ENCODE results near the gene GYS2.

GYS2 gene

DNA sequence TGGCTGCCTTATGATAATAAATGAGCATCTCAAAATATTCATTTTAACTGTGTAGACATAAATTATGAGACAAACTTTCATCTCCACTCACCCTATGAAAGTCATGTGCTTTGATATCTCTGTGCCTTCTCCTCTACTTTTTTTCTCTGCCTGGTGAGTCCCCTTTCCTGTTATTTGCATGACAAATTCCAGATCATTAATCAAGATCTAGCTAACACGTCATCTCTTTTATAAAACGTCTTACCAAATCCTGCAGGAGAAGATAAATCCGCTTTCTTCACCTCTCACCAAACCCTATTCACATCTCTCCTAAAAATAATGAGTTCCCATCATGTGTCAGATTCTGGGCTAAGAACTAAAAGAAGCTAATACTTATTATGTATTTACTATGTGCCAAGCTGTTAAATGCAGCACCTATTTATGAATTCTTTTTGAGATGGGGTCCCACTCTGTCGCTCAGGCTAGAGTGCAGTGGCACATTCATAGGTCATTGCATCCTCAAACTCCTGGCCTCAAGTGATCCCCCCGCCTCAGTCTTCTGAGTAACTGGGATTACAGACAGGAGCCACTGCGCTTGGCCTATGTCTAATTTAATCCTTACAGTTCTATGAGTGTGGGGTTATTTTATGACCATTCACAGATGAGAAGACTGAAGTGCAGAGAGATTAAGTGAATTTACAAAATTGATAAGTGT, 51.9 kb downstream of the GYS2 start:
- DNase-seq: no peak

DNA sequence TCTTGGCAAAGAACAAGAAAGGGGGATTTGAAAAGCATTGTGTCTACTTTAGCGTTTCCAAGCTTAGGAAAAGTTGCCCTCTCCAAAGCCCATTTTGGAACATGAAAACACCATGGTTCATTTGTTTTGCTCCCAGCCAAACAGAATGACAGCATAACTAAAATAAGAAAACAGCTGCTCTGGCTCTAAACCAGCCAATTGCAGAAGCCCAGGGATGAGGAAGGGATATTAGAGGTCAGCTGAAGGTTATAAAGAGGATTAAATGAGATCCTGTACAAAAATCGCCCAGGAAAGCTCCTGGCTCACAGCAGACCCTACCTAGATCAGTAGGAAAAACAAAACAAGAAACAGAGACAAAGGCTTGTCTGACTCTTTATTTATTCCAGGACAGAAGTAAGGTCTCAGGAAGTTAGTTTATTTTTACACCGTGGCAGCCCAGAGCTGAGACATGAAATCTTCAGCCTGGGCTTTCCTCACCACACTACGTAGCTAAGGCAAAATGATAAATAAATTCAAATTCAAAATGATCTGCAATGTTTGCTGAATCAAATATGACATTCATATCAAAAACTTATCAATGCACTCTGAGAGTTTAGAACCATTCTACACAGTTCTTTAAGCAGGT, 52.7 kb downstream of the GYS2 start:
- no peak for DNase-seq

DNA sequence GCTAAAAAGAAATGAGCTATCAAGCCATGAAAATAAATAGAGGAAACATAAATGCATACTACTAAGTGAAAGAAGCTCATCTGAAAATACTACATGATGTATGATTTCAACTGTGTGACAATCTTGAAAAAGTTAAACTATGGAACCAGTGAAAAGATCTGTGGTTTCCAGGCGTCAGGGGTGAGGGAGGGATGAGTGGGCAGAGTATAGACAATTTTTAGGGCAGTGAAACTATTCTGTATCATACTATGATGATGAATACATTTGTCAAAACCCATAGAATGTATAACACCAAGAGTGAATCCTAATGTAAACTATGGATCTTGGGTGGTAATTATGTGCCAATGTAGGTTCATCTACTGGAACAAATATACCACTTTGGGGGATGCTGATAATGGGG, 57.2 kb downstream of the GYS2 start:
- no peak for DNase-seq

- no peak for DNase-seq
These were observed 57.9 kb downstream of the GYS2 start for GRCh38 chr12:21546716-21547115.

GRCh38 chr12:21545557-21545956, 59.1 kb downstream of the GYS2 start:
- DNase-seq: no peak

GRCh38 chr12:21543151-21543550, 61.5 kb downstream of the GYS2 start:
- no peak for DNase-seq

DNA sequence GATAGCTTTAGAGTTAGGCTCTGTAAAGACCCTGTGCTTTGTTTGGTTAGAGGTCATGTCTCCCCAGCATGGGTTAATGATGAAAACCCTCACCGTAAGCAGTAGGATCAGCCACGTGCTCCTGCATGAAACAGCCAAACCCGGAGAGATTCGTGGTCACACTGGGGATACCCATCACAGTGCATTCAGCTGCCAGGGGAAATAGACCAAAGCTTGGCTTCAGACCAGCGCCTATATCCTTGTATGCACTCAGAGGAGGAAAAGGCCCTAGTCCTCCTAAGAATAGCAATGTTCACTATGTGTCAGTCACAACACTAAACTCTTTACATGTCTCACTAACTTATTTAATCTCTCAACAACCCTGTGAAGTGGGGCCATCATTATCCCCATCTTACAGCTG, 62.2 kb downstream of the GYS2 start:
- no peak for DNase-seq

DNA sequence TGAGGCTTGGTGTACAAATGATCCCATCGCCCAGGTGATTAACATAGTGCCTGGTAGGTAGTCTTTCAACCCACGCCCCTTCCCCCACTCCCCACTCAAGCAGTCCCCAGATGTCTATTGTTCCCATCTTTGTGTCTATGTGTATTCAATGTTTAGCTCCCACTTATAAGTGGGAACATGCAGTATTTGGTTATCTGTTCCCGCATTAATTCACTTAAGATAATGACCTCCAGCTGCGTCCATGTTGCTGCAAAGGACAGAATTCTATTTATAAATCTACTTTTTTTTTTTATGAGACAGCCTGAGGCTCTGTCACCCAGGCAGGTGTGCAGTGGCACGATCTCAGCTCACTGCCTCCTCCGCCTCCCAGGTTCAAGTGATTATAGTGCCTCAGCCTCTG, 62.9 kb downstream of the GYS2 start:
- DNase-seq: no peak

- DNase-seq: no peak
These were observed 64.8 kb downstream of the GYS2 start for GRCh38 chr12:21539797-21540196.

DNA sequence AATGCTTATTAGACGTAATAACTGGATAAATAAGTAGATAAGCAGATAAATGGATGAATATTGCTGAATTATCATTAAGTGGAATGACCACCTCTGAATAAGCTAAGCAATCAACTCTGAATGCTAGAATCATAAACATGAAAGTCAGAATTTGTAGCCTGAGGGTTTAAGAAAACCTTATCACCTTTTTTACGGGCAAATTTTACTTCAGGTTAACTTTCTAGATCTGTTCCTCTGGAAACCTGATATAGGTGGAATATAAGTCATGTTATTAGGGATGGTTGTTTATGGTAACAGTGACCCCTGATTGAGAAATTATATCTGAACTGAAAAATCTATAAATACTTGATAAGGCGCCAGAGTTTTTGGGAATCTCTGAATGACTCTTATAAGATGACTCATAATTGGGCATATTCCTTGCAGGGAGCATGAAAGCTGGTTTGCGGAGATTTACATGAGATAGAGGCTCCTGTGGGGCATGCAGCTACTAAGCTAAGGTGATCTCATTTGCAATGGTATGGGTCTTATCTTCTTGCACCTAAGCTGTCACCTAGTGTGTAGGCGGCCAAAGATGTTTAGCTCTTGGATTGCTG, 66.5 kb downstream of the GYS2 start:
- no peak for DNase-seq

- no peak for DNase-seq
These were observed 75.2 kb downstream of the GYS2 start for GRCh38 chr12:21529456-21529855.

- DNase-seq: no peak
These were observed 75.7 kb downstream of the GYS2 start for GRCh38 chr12:21528953-21529352.

DNA sequence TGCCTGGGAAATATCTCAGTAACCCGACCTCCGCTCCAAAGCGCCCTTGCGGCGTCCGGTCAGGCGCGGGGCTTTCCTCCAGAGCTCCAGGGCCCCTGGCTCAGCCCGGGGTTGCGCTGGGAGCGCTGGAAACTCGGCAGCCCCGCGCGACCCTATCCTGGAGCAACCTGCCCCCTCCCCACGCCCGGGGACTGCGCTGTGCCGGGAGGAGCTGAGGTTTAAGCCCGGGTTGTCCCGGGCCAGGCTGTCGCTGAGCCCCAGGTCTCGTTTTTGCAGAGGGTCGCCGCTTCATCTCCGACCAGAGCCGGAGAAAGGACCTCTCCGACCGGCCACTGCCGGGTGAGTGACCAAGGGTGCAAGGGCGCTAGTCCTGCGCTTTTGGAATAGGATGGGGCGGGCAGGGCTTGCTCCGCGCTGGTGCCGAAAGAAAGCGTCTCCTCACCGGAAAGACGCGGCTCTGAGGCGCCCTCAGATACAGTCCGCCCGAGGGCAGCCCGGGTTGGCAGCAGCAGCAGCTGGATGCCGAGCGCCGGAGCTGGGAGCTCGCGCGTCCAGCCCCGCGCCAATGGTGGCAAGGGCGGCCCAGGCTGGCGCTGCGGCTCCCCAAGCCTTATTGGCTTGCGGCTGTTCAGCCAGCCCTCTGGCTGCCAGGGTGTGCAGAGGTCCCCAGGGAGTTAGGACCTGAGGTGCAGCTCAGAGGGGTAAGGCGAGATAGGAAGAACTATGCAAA, 77.0 kb downstream of the GYS2 start:
- no peak for DNase-seq

DNA sequence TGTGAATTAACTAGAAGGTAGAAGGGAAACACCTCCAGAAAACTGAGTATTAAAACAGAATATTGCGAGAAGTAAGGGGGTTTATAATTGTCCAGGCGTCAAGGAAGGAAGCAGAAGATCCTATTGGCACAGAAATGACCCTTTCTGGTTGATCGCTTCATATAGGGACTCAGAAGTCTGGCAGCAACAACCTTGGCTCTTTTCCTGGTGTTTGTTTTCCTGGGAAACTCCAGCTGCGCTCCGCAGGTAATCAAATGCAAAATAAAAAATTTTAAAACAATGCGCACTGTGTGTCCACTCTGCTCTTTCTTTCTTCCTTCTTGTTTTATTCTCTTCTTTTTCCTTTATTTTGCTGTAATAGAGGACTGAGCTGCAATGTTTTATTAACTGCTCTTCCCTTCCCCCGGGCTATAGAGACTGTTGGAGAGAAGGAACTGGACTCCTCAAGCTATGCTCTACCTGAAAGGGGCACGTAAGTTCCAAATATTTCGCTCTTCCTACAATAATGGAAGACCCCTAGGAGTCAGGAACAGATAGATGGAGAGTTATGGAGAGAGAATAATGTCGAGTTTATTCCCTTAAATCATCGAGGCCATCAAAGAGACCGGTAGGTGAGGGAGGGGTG, 77.8 kb downstream of the GYS2 start:
- no peak for DNase-seq

DNA sequence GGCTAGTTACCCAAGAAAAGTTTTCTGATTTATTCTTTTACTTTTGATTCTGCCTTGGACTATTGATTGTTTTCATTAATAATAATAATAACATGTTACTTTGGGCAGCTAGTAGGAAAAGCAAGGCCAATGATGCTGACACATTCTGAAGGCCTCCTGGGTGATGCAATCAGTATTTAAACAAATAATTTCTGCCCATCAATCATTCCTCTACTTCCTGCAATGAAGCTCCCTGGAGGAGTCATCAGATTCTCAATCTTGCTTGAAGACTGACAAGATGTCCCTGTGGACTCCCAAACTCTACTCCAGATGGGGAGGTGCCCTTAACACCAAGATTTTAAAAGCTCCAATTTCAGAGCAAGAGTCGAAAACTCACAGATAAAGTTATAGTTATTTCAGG, 78.6 kb downstream of the GYS2 start, which contains the start of gene SPX:
TSS of gene SPX (plus strand) at position 244 of the 400 bp plus-strand sequence. CDS start 177 bp downstream, outside the sequence.
- DNase-seq: no peak

- DNase-seq: no peak
These were observed 81.5 kb downstream of the GYS2 start for GRCh38 chr12:21523148-21523547.

- DNase-seq: no peak
These were observed 83.1 kb downstream of the GYS2 start for GRCh38 chr12:21521541-21521940.

GRCh38 chr12:21518451-21518850, 86.2 kb downstream of the GYS2 start:
- DNase-seq: no peak

DNA sequence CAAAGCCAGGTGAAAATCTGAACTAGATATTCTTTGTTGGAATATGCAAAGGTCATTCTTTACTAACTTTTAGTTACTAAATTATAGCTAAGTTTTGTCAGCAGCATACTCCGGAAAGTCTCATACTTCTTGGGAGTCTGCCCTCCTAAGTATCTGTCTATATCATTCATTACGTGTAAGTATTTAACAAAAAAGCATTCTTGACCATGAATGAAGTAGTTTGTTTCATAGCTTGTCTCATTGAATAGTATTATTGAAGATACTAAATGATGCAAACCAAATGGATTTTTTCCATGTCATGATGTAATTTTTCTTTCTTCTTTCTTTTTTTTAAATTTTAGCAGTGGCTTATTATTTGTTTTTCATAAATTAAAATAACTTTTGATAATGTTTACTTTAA, 88.4 kb downstream of the GYS2 start:
- DNase-seq: no peak

GRCh38 chr12:21509768-21510167, 94.9 kb downstream of the GYS2 start:
- DNase-seq: no peak

GRCh38 chr12:21507849-21508248, 96.8 kb downstream of the GYS2 start:
- DNase-seq: no peak

DNA sequence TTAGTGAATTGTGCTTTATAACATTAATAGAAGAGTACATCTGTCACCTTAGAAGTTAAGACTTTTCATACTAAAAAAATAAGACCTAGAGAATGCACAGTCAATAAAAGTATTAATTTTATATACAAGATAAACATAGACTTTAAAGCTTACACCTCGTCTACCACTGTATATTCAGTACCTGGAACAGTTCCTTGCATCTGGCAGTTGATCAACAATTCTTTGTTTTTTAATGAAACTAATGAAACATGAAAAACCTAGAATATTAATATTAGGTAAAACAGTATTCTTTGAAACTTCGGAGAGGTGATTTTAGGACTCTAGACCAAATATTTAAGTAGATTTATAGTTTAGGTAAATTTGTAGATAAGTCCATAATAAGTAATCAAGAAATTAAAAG, 98.8 kb downstream of the GYS2 start:
- no peak for DNase-seq

DNA sequence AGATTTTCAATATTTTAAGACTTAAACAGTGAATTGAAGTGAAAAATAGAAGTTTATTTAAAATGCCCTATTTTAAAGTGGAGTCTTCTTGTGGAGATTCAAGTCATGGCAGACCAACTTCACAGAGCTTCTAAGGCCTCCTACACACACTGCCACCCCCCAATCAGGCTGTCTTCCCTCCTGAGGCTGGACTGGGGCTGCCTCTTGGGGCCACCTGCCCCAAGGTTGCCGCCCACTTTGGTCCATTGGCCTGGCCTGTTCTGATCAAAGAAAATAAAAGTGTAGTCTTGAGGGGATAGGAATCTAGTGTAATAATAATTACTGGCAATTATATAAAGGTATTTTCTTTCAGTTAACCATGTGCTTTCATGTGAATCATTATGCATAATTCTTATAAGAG, 101.8 kb downstream of the GYS2 start:
- DNase-seq: no peak
